Suprapubic skin (tissue), 4 donors: ENCODE measurements around the gene ARPC2. TPM values are rescaled to one million over a fixed set of nuclear protein-coding genes. Genes with fewer than 3 reads are reported as not detected.
A peak's percentile ranks its signal among the peaks of the same experiment; 100 is the strongest.

Experiments used
- DNase-seq, 2 donors: peaks; one replicate each; pipeline ENCODE4 v3.0.0-alpha.2; 2019; ENCODE audit warnings: low spot score in 2 of 2
- H3K27ac ChIP-seq: fragments of 200-600 bp; sonication (generic); one replicate; pipeline ENCODE4 v1.5.1; 2019
- H3K27me3 ChIP-seq: fragments of 200-600 bp; sonication (generic); one replicate; pipeline ENCODE4 v1.5.1; 2019
- H3K36me3 ChIP-seq: fragments of 200-600 bp; sonication (generic); one replicate; pipeline ENCODE4 v1.5.1; 2019
- H3K4me1 ChIP-seq: fragments of 200-600 bp; sonication (generic); one replicate; pipeline ENCODE4 v1.5.1; 2019
- H3K4me3 ChIP-seq: fragments of 200-600 bp; sonication (generic); one replicate; pipeline ENCODE4 v1.5.1; 2019; ENCODE audit warnings: mild to moderate bottlenecking
- H3K9me3 ChIP-seq: fragments of 200-600 bp; sonication (generic); one replicate; pipeline ENCODE4 v1.5.1; 2019
- CTCF ChIP-seq, 2 donors: fragments of 200-600 bp in 1 of 2; fragments of 450-650 bp in 1 of 2; sonication (generic) in 1 of 2; IDR thresholded peaks; one replicate each; pipeline ENCODE4 v1.5.1; 2016 to 2019; ENCODE audit warnings: antibody characterized with exemption in 2 of 2, mild to moderate bottlenecking in 1 of 2, moderate library complexity in 1 of 2
- EP300 ChIP-seq: sonication (generic); formaldehyde crosslinking; IDR thresholded peaks from one replicate; pipeline ENCODE4 v1.6.1; 2017; ENCODE audit warnings: antibody characterized with exemption
- POLR2A ChIP-seq, 2 donors: fragments of 450-650 bp; IDR thresholded peaks; one replicate each; pipeline ENCODE4 v1.6.1; 2017; ENCODE audit warnings: antibody characterized with exemption in 2 of 2, mild to moderate bottlenecking in 2 of 2, moderate library complexity in 2 of 2
- POLR2AphosphoS5 ChIP-seq, 3 donors: sonication (generic); formaldehyde crosslinking; IDR thresholded peaks; one replicate each; pipeline ENCODE4 v1.6.1; 2017; ENCODE audit warnings: antibody characterized with exemption in 3 of 3
- WGBS: methylation state at CpG from one replicate; pipeline ENCODE4 v1.1.5; 2018; 5-methylcytosine and 5-hydroxymethylcytosine counted together
- total RNA-seq, 4 donors: library from RNA; depleted of rRNA; stranded (reverse); fragments of >200 nt; gene quantifications; one replicate each; pipeline ENCODE4 v1.1.0, GENCODE V29; 2016

Gene ARPC2
- total RNA-seq, 4 donors from 2014 or later, result 267 to 384 (median 275) TPM

- no peaks in the 10 kb centered on the region for H3K9me3 ChIP-seq
- no peak for DNase-seq
- WGBS, result 78% methylated on average over 2 of the region's 2 CpGs
- TF ChIP-seq POLR2A (IDR thresholded peaks at IDR 0.05) (no peak), CTCF (IDR thresholded peaks at IDR 0.05) (no peak), POLR2AphosphoS5 (IDR thresholded peaks at IDR 0.05) (no peak), EP300 (no peak)
- no peaks in the 10 kb centered on the region for H3K27me3 ChIP-seq
- H3K27ac ChIP-seq, result peak overlapping the region; percentile 60
- peaks cover 54% of the 10 kb centered on the region for H3K36me3 ChIP-seq
- H3K4me1 ChIP-seq, result peaks cover 63% of the 10 kb centered on the region
- H3K4me3 ChIP-seq, result no peak overlapping the region
These were observed 56.9 kb downstream of the ARPC2 start for GRCh38 chr2:218273908-218274249.

DNA sequence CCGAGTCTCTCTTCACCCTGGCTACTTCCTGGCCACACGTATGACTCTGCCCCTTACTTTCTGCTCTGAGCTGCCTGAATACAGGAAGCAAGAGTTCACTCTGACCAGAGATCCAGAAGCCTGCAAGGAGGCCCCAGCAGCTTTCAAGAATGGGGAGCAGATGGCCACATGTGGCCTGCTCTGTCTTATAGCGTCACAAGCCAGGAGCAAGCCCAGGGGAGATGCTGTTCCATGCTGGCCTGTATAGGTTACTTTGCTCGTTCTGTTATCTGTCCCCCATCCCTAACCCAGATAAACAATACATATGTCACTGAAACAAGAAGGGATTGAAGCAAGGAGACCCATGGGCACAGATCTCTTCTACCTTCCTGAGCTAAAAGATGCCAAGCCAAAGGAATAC is 57.6 kb downstream of the ARPC2 start:
- no peak for DNase-seq
- Histone ChIP-seq H3K9me3 (no peaks in the 10 kb centered on the region), H3K4me1 (peaks cover 56% of the 10 kb centered on the region), H3K36me3 (peaks cover 61% of the 10 kb centered on the region), H3K4me3 (no peak overlapping the region), H3K27me3 (no peaks in the 10 kb centered on the region), H3K27ac (peak overlapping the region; percentile 60)
- TF ChIP-seq EP300 (no peak), POLR2A (IDR thresholded peaks at IDR 0.05) (no peak), POLR2AphosphoS5 (IDR thresholded peaks at IDR 0.05) (no peak), CTCF (IDR thresholded peaks at IDR 0.05) (no peak)
- WGBS, result 70% methylated on average over 3 of the region's 4 CpGs

DNA sequence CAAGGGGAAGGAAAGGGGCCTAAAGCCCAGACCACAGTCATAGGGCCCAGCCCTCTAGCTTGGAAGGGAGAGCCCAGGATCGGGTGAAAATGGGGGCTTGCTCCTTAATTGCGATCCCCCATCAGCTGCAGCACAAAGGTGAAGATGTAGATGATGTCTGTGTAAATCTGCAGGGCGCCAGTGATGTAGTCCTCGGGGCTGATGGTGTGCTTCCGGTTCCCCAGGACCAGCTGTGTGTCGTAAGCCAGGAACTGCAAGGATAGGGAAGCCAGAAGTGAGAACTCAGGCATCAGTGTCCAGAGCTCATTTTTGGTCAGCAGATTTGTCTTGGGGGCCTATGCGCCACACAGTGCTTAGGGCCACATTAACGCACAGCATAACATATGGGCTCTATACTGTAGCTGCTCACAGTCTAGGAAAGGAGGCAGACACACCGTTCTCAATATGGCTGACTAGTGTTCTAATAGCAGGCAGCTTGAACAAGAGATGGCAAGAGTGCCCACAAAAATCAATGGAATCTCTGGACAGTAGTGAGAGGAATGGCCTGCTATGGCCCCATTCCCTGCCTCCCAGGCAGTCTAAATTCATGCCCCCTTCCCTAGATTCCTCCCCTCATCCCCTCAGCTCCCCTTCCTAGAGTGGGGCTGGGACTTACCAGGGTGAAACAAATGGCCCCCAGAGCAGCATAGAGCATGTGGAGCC is 58.5 kb downstream of the ARPC2 start:
- TF ChIP-seq EP300 (no peak), POLR2A (IDR thresholded peaks at IDR 0.05) (no peak), CTCF (IDR thresholded peaks at IDR 0.05) (no peak), POLR2AphosphoS5 (IDR thresholded peaks at IDR 0.05) (no peak)
- WGBS, result 70% methylated on average over 7 of the region's 9 CpGs
- Histone ChIP-seq H3K27me3 (no peaks in the 10 kb centered on the region), H3K27ac (peak overlapping the region; percentile 15), H3K36me3 (peaks cover 71% of the 10 kb centered on the region), H3K4me1 (peaks cover 62% of the 10 kb centered on the region), H3K9me3 (no peaks in the 10 kb centered on the region), H3K4me3 (no peak overlapping the region)
- DNase-seq, result no peak

DNA sequence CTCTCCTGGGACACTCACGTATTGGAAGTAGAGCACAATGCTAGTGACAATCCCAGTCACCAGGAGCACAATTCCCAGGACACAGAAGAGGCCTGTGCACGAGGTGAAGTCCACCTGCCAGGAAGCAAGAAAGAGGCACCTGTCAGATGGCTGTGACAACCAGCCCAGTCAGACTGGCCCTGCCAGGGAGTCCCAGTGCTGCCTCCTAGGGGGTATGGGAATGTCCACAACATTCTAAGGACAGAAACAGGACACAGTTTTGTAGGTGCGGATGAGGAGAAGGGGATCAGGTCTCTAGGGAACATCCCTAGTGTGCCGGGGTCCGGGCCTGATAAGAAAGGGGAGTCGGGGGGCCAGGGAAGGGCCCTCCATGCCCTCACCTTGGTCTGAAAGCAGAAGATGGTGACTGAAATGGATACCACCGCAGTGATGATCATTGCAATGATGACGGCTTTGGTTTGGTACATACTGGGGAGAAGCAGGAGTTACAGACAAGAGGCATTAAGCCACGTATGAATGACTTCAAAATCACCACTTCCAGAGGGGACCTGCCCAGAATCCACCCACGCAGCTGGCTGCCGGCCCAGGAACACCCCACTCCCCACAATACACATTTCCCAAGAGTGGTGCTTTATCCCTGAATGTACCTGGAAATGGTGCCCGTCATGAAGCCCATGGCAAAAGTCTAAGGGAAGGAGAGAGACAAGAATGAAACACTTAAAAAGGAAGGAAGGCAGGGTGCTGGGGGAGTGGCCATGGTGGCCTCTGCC is 60.2 kb downstream of the ARPC2 start:
- Histone ChIP-seq H3K36me3 (peaks cover 84% of the 10 kb centered on the region), H3K9me3 (no peaks in the 10 kb centered on the region), H3K27me3 (no peaks in the 10 kb centered on the region), H3K27ac (peak overlapping the region; percentile 2), H3K4me1 (peaks cover 57% of the 10 kb centered on the region), H3K4me3 (no peak overlapping the region)
- TF ChIP-seq POLR2A (IDR thresholded peaks at IDR 0.05) (no peak), POLR2AphosphoS5 (IDR thresholded peaks at IDR 0.05) (no peak), EP300 (no peak)
- 67% methylated on average over 11 of the region's 12 CpGs for WGBS
- DNase-seq, result no peak

DNA sequence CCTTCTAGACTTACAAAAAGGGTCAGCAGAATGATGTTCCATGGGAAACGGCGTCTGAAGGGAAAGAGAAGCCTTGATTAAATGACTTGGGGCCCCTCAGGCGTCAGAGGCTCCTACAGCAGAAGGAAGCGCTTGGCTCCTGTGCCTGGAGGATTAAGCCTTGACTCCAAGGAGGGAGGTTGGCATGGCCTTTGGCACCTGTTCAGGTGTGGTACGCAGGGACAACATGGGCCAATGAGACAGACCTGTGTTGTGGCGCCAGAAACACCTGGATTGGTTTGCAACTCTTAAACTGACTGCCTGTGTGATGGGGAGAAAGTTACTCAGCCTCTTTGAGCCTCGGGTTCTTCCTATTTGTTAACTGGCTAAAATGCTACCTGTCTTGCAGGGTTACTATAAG is 60.9 kb downstream of the ARPC2 start:
- DNase-seq, result no peak
- H3K27ac ChIP-seq, result peak overlapping the region; percentile 2
- WGBS, result 68% methylated on average over 7 of the region's 7 CpGs
- H3K9me3 ChIP-seq, result no peaks in the 10 kb centered on the region
- peaks cover 57% of the 10 kb centered on the region for H3K4me1 ChIP-seq
- no peak overlapping the region for H3K4me3 ChIP-seq
- peaks cover 84% of the 10 kb centered on the region for H3K36me3 ChIP-seq
- no peaks in the 10 kb centered on the region for H3K27me3 ChIP-seq
- TF ChIP-seq POLR2AphosphoS5 (IDR thresholded peaks at IDR 0.05), result no peak
- TF ChIP-seq EP300, result no peak
- no peak for TF ChIP-seq POLR2A (IDR thresholded peaks at IDR 0.05)
- TF ChIP-seq CTCF (IDR thresholded peaks at IDR 0.05), result no peak
